Lung (tissue), 12 donors: ENCODE data around the gene PRDM16. TPM values are rescaled to one million over a fixed set of nuclear protein-coding genes. Genes with fewer than 3 reads are reported as not detected.
A peak's percentile ranks its signal among the peaks of the same experiment; 100 is the strongest.

Experiments used
- ATAC-seq: fragments of 200-7000 bp; cut with Tn5 transposase; one replicate; pipeline ENCODE4 v1.9.1; 2020; ENCODE audit warnings: moderate number of reproducible peaks; ENCODE audit not compliant: insufficient read depth, low FRiP score
- DNase-seq, 3 donors: peaks; one replicate each; pipeline ENCODE4 v3.0.0-alpha.2; 2013 to 2017
- H3K27ac ChIP-seq, 2 donors: one replicate each; pipeline ENCODE4 v1.5.1; 2013; ENCODE audit warnings: mild to moderate bottlenecking in 2 of 2, moderate library complexity in 2 of 2, control low read depth in 1 of 2, inconsistent platforms in 1 of 2, low read depth in 1 of 2, low read length in 1 of 2
- H3K27me3 ChIP-seq, 3 donors: one replicate each; pipeline ENCODE4 v1.5.1; 2013; ENCODE audit warnings: low read length in 2 of 3; ENCODE audit not compliant: control insufficient read depth in 3 of 3, insufficient read depth in 3 of 3
- H3K36me3 ChIP-seq, 4 donors: one replicate each; pipeline ENCODE4 v1.5.1; 2013; ENCODE audit warnings: low read length in 4 of 4, mild to moderate bottlenecking in 1 of 4, moderate library complexity in 1 of 4; ENCODE audit not compliant: control insufficient read depth in 4 of 4, insufficient read depth in 4 of 4
- H3K4me1 ChIP-seq, 5 donors: one replicate each; pipeline ENCODE4 v1.5.1; 2013; ENCODE audit warnings: low read length in 5 of 5, mild to moderate bottlenecking in 2 of 5, moderate library complexity in 1 of 5; ENCODE audit not compliant: control insufficient read depth in 5 of 5, insufficient read depth in 5 of 5
- H3K4me3 ChIP-seq: one replicate; pipeline ENCODE4 v1.5.1; 2013; ENCODE audit warnings: mild to moderate bottlenecking, control low read depth, moderate library complexity
- H3K9ac ChIP-seq, 2 donors: one replicate each; pipeline ENCODE4 v1.5.1; 2013; ENCODE audit warnings: low read length in 2 of 2, control low read depth in 1 of 2; ENCODE audit not compliant: insufficient read depth in 1 of 2
- H3K9me3 ChIP-seq, 4 donors: one replicate each; pipeline ENCODE4 v1.5.1; 2013; ENCODE audit warnings: low read length in 3 of 4, mild to moderate bottlenecking in 1 of 4, moderate library complexity in 1 of 4; ENCODE audit not compliant: control insufficient read depth in 4 of 4, insufficient read depth in 3 of 4
- WGBS, 2 donors: extraction: QIAGEN DNeasy Blood & Tissue Kit; methylation state at CpG; one replicate each; pipeline ENCODE4 v1.1.7; 2013; 5-methylcytosine and 5-hydroxymethylcytosine counted together
- polyA plus RNA-seq, 2 donors: library from polyadenylated mRNA; stranded (reverse); fragments of 200-250 nt; gene quantifications; one replicate each; pipeline ENCODE4 v1.2.1, GENCODE V29; 2013
- total RNA-seq, 2 donors: library from RNA; depleted of rRNA in 1 of 2; stranded (reverse); fragments of >200 nt in 1 of 2; gene quantifications; one replicate each; pipeline ENCODE4 v1.2.1, GENCODE V29; 2014 to 2021
- TF ChIP-seq, protein P1 (sequence below): IDR thresholded peaks from 2 replicates; pipeline ENCODE4 v1.5.1; 2012; ENCODE audit warnings: mild to moderate bottlenecking; ENCODE audit errors: control extremely low read depth, extremely low read depth
- donor health status: control.
- donor health status: control.
- donor health status: Bipolar disorder and iron deficiency.
- donor health status: healthy.
- donor health status: DM: yes; HTN: yes; CAD: no.

Gene PRDM16
- total and polyA plus RNA-seq, 4 donors = 2.4 to 36.5 (median 13.1) TPM

DNA sequence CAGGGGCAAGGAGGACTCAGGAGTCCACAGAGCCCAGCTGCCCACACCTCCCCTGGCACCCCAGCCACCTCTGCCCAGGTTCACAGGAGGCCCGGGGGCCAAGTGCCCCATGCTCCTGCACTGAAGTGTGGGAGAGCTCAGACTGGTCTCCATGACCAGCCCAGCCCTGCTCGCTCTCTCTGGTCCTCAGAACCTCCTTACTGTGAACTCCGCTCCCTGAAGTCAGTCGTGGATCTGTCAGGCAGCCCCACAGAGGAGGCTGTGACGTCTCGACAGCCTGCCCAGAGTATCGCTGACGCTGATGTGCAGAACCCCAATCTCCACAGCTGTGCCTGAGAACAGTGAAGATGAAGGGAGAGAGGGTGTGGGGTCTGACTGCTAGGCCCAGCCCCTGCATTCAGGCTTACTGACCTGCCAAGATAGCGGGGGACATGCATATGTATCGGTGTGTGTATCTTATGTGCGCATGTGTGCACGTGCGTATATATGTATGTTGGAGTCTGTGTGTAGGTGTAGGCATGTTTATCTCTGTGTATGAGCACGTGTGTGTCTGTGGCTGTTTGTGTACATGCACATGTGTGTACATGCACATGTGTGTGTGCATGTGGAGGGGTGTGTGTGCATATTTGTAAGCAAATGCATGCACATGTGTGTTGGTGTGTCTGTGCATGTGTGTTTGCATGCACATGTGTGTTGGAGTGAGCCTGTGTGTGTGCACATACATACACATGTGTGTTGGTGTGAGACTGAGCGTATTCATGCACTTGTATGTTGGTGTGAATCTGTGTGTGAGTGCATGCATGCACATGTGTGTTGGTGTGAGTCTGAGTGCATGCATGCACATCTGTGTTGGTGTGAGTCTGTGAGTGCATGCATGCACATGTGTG is 267.0 kb downstream of the PRDM16 start:
- no peak overlapping the region for H3K4me3 ChIP-seq
- no peak overlapping the region for H3K27ac ChIP-seq
- H3K9ac ChIP-seq = no peak overlapping the region
- WGBS, 2 donors = 82 to 88% methylated on average over 15 of the region's 15 CpGs
- TF ChIP-seq, protein P1, sequence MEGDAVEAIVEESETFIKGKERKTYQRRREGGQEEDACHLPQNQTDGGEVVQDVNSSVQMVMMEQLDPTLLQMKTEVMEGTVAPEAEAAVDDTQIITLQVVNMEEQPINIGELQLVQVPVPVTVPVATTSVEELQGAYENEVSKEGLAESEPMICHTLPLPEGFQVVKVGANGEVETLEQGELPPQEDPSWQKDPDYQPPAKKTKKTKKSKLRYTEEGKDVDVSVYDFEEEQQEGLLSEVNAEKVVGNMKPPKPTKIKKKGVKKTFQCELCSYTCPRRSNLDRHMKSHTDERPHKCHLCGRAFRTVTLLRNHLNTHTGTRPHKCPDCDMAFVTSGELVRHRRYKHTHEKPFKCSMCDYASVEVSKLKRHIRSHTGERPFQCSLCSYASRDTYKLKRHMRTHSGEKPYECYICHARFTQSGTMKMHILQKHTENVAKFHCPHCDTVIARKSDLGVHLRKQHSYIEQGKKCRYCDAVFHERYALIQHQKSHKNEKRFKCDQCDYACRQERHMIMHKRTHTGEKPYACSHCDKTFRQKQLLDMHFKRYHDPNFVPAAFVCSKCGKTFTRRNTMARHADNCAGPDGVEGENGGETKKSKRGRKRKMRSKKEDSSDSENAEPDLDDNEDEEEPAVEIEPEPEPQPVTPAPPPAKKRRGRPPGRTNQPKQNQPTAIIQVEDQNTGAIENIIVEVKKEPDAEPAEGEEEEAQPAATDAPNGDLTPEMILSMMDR = no peak
- no peak for ATAC-seq
- H3K4me1 ChIP-seq = peaks cover 0 to 32% (median 9%) of the 10 kb centered on the region in 5 donors
- H3K27me3 ChIP-seq = peaks cover 0 to 5% (median 2%) of the 10 kb centered on the region in 3 donors
- H3K36me3 ChIP-seq = no peaks in the 10 kb centered on the region
- no peak for DNase-seq
- H3K9me3 ChIP-seq = peaks cover 0 to 5% (median 0%) of the 10 kb centered on the region in 4 donors

DNA sequence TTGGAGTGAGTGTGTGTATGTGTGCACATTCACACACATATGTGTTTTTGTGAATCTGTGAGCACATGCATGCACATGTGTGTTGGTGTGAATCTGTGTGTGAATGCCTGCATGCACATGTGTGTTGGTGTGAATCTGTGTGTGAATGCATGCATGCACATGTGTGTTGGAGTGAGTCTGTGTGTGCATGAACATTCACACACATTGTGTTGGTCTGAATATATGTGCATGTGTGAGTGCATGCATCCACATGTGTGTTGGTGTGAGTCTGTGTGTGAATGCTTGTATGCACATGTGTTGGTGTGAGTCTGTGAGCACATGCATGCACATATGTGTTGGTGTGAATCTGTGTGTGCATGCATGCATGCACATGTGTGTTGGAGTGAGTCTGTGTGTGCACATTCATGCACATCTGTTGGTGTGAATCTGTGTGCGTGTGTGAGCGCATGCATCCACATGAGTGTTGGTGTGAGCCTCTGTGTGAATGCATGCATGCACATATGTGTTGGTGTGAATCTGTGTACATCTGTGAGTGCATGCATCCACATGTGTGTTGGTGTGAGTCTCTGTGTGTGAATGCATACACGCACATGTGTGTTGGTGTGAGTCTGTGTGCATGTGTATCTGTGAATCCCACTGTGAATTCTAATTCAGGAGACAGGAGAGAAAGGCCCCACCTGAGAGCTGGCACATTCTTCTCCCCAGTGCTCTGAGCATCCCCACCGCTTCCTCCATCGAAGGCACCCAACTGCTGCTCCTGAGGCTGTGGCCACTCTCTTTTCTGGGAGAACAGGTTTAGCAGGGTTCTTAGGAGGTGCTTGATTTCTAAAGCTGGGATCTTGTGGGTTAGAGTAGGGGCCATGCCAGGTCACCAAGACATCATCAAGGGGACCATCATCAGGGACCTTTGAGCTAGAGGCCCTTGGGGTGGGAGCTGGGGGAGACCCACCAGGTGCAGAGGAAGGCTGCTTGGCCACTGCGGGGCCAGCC is 267.9 kb downstream of the PRDM16 start:
- TF ChIP-seq, protein P1 = no peak
- no peak overlapping the region for H3K27ac ChIP-seq
- DNase-seq (peak; percentile 55 to 84 (median 57)), ATAC-seq (no peak)
- peaks cover 0 to 5% (median 0%) of the 10 kb centered on the region in 4 donors for H3K9me3 ChIP-seq
- no peak overlapping the region for H3K4me3 ChIP-seq
- H3K36me3 ChIP-seq = no peaks in the 10 kb centered on the region
- H3K27me3 ChIP-seq = peaks cover 0 to 5% (median 2%) of the 10 kb centered on the region in 3 donors
- peaks cover 0 to 30% (median 9%) of the 10 kb centered on the region in 5 donors for H3K4me1 ChIP-seq
- WGBS, 2 donors = 80 to 93% methylated on average over 6 of the region's 6 CpGs
- H3K9ac ChIP-seq = no peak overlapping the region

DNA sequence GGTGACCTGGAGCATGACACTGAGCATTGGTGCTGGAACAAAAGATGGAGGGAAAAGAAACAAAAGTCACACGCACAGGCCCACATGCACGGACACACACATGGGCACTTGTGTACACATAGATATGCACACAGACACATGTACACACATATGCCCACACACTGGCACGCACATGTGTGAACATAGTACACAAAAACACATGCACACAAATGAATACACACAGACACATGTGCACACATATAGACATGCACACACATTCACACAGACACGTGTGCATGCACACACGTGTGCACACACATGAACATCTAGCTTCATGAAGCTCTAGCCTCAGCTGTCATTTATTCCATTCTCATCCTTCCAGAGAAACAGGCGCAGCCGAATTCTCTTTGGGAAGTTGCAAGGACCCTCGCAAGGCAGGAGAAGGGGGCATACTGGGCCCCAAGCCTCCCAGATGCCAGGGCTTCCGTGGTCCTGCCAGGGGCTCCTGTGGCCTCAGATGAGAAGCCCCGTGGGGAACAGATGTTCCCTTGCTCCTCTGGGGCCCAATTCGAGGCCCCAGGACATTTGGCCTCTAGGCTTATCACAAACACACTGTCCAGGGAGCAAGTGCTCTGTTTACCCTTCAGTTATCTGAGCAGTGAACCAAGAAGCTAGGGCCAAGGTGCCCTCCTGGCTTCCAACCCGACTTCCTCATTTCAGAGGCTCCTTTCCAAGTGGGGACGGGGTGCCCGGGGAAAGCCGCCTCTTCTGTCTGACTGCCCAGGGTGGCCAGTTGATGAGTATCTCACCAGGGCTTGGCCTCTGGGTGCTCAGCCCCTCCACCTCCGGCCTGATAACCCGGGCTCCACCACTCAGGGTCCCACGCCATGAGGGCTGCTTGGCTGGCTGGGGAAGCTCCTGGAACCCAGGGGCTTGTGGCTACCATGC is 269.1 kb downstream of the PRDM16 start:
- no peak for DNase-seq
- peaks cover 0 to 5% (median 2%) of the 10 kb centered on the region in 3 donors for H3K27me3 ChIP-seq

More for the DNA sequence above, 269.1 kb downstream of the PRDM16 start:
- 66 to 67% methylated on average over 18 of the region's 18 CpGs for WGBS, 2 donors
- Histone ChIP-seq H3K4me1 (peaks cover 0 to 30% (median 9%) of the 10 kb centered on the region in 5 donors), H3K9ac (no peak overlapping the region), H3K9me3 (peaks cover 0 to 11% (median 3%) of the 10 kb centered on the region in 4 donors), H3K36me3 (no peaks in the 10 kb centered on the region), H3K27ac (peak overlapping the region in 1 of 2 donors; percentile 8), H3K4me3 (no peak overlapping the region)
- TF ChIP-seq, protein P1 = no peak
- peak; percentile 19 for ATAC-seq
